A549 (cell line): ENCODE measurements around the gene RABGAP1L. TPM values are rescaled to one million over a fixed set of nuclear protein-coding genes. Genes with fewer than 3 reads are reported as not detected.

Experiments used
- ATAC-seq, 2 experiments: fragments of 200-7000 bp in 1 of 2; fragments of >200 bp in 1 of 2; cut with Nextera tagmentation in 1 of 2; cut with Tn5 transposase in 1 of 2; 3 replicates each; pipeline versions ENCODE4 v1.8.0 to v1.9.1; 2018 to 2020; ENCODE audit warnings: mild to moderate bottlenecking in 1 of 2, moderate library complexity in 1 of 2
- CTCF ChIA-PET: fragments of 300-600 bp; sonication (Branson Sonifier 250); formaldehyde crosslinking; extraction: SDS; loops from one replicate; lab custom pipeline; 2021; ENCODE audit warnings: antibody characterized with exemption, inconsistent platforms; lab: Yijun Ruan, JAX
- POLR2A ChIA-PET: fragments of 350-600 bp; formaldehyde crosslinking; extraction: SDS; loops from one replicate; lab custom pipeline; 2021; ENCODE audit warnings: antibody characterized with exemption, inconsistent platforms; lab: Yijun Ruan, JAX
- DNase-seq, 2 experiments: peaks; one replicate each; pipeline versions ENCODE4 v3.0.0 to v3.0.0-alpha.2; 2011 to 2016; ENCODE audit warnings: low read depth in 1 of 2, low spot score in 1 of 2
- FAIRE-seq: peaks from 2 replicates; lab custom pipeline; 2011; peaks lifted over from hg19 to GRCh38; lab: Jason Lieb, UNC
- H3K27ac ChIP-seq, 2 experiments: fragments of >200 bp; sonication (Bioruptor Twin); formaldehyde crosslinking; 3 replicates each; pipeline ENCODE4 v1.5.1; 2016 to 2017
- H3K4me1 ChIP-seq: fragments of >200 bp; sonication (Bioruptor Twin); formaldehyde crosslinking; 3 replicates; pipeline ENCODE4 v1.6.1; 2016
- H3K4me2 ChIP-seq: fragments of >200 bp; sonication (Bioruptor Twin); formaldehyde crosslinking; 3 replicates; pipeline ENCODE4 v1.6.1; 2016
- H3K4me3 ChIP-seq: fragments of >200 bp; sonication (Bioruptor Twin); formaldehyde crosslinking; 3 replicates; pipeline ENCODE4 v1.5.1; 2016
- H3K9me3 ChIP-seq: fragments of >200 bp; sonication (Bioruptor Twin); formaldehyde crosslinking; 3 replicates; pipeline ENCODE4 v1.6.1; 2016
- BHLHE40 ChIP-seq: IDR thresholded peaks from 2 replicates; pipeline ENCODE4 v1.6.1; 2012; ENCODE audit warnings: low read depth, low read length, inconsistent platforms
- CBX8 ChIP-seq: fragments of 200-600 bp; sonication (generic); IDR thresholded peaks from 2 replicates; pipeline ENCODE4 v1.6.1; 2016
- CEBPB ChIP-seq, 2 experiments: fragments of >200 bp in 1 of 2; sonication (Bioruptor Twin) in 1 of 2; formaldehyde crosslinking in 1 of 2; IDR thresholded peaks; 2 replicates each; pipeline ENCODE4 v1.6.1; 2012 to 2016
- EHF ChIP-seq: fragments of 250-450 bp; sonication (Bioruptor Pico); IDR thresholded peaks from 2 replicates; pipeline ENCODE4 v1.5.0; 2020; ENCODE audit warnings: mild to moderate bottlenecking
- ESRRA ChIP-seq: fragments of 150-350 bp; IDR thresholded peaks from 2 replicates; pipeline ENCODE4 v1.6.1; 2014; ENCODE audit warnings: mild to moderate bottlenecking, low read length, borderline replicate concordance
- FOSB ChIP-seq: fragments of 250-450 bp; sonication (Bioruptor Pico); IDR thresholded peaks from 2 replicates; pipeline ENCODE4 v1.5.0; 2020; ENCODE audit warnings: mild to moderate bottlenecking, moderate library complexity
- HDAC2 ChIP-seq: fragments of 200-600 bp; sonication (generic); IDR thresholded peaks from 2 replicates; pipeline ENCODE4 v1.6.1; 2016
- MAFK ChIP-seq: fragments of 450-650 bp; IDR thresholded peaks from 2 replicates; pipeline ENCODE4 v1.6.1; 2014; ENCODE audit not compliant: partially characterized antibody
- MYC ChIP-seq: IDR thresholded peaks from 2 replicates; pipeline ENCODE4 v1.6.1; 2012; ENCODE audit warnings: mild to moderate bottlenecking, inconsistent platforms, low read length, improper control_type of control experiment, borderline replicate concordance
- NPAS2 ChIP-seq: fragments of 250-450 bp; sonication (Bioruptor Pico); IDR thresholded peaks from 2 replicates; pipeline ENCODE4 v1.8.0; 2022; ENCODE audit warnings: mild to moderate bottlenecking, moderate library complexity, borderline replicate concordance
- PHF8 ChIP-seq: fragments of 200-600 bp; sonication (generic); IDR thresholded peaks from 2 replicates; pipeline ENCODE4 v1.6.1; 2016; ENCODE audit warnings: low read depth, mild to moderate bottlenecking, antibody characterized with exemption, moderate library complexity, borderline replicate concordance
- RAD21 ChIP-seq, 2 experiments: fragments of >200 bp in 1 of 2; sonication (Bioruptor Twin) in 1 of 2; formaldehyde crosslinking in 1 of 2; IDR thresholded peaks in 1 of 2; conservative IDR thresholded peaks in 1 of 2; 2 replicates in 1 of 2; 3 replicates in 1 of 2; pipeline ENCODE4 v1.6.1; 2012 to 2018; ENCODE audit warnings: inconsistent platforms in 1 of 2
- RARB ChIP-seq: fragments of 250-450 bp; sonication (Bioruptor Pico); IDR thresholded peaks from 2 replicates; pipeline ENCODE4 v1.8.0; 2021; ENCODE audit warnings: mild to moderate bottlenecking, moderate library complexity
- RNF2 ChIP-seq: fragments of 200-600 bp; sonication (generic); IDR thresholded peaks from 2 replicates; pipeline ENCODE4 v1.6.1; 2016; ENCODE audit warnings: low read depth, mild to moderate bottlenecking, antibody characterized with exemption, moderate library complexity, borderline replicate concordance
- SREBF2 ChIP-seq: fragments of 450-650 bp; IDR thresholded peaks from 2 replicates; pipeline ENCODE4 v1.6.1; 2014; ENCODE audit warnings: mild to moderate bottlenecking, moderate library complexity
- TP53 ChIP-seq: fragments of 250-450 bp; sonication (Bioruptor Pico); IDR thresholded peaks from 2 replicates; pipeline ENCODE4 v1.5.0; 2021; ENCODE audit warnings: mild to moderate bottlenecking, moderate library complexity
- WGBS: methylation state at CpG from one replicate; pipeline ENCODE4 v1.1.6; 2017; ENCODE audit errors: missing lambda C conversion rate; 5-methylcytosine and 5-hydroxymethylcytosine counted together
- polyA plus RNA-seq, 4 experiments: library from polyadenylated mRNA; depleted of rRNA in 3 of 4; stranded (reverse); fragments of >200 nt; fragmentation: RNase III in 1 of 4; extraction: RNeasy Plus Mini Kit Qiagen cat#74134 plus additional on column Dnase treatment in 1 of 4; gene quantifications; 2 replicates in 3 of 4; 3 replicates in 1 of 4; pipeline ENCODE4 v1.2.3, GENCODE V29; 2011 to 2017
- TF ChIP-seq, protein P1 (sequence below): IDR thresholded peaks from 2 replicates; pipeline ENCODE4 v1.6.1; 2012; ENCODE audit warnings: low read depth, borderline replicate concordance
- TF ChIP-seq, protein P2 (sequence below): fragments of 450-650 bp; IDR thresholded peaks from 2 replicates; pipeline ENCODE4 v1.6.1; 2014; ENCODE audit warnings: antibody characterized with exemption
- TF ChIP-seq, protein P3 (sequence below): fragments of >200 bp; sonication (Bioruptor Twin); formaldehyde crosslinking; IDR thresholded peaks from 3 replicates; pipeline ENCODE4 v1.6.1; 2016
- TF ChIP-seq, protein P4 (sequence below): fragments of >200 bp; sonication (Bioruptor Twin); formaldehyde crosslinking; IDR thresholded peaks from 3 replicates; pipeline ENCODE4 v1.5.1; 2016
- TF ChIP-seq, protein P5 (sequence below): fragments of 250-450 bp; sonication (Bioruptor Pico); IDR thresholded peaks from 2 replicates; pipeline ENCODE4 v1.5.0; 2021; ENCODE audit warnings: mild to moderate bottlenecking, moderate library complexity, borderline replicate concordance
- TF ChIP-seq, protein P6 (sequence below): fragments of 200-600 bp; sonication (generic); IDR thresholded peaks from 2 replicates; pipeline ENCODE4 v1.6.1; 2016; ENCODE audit warnings: antibody characterized with exemption, mild to moderate bottlenecking, moderate library complexity

Gene RABGAP1L
- polyA plus RNA-seq, 2 of the 4 experiments (the other 2 are of a cell fraction) = 8.2 to 18.6 TPM

DNA sequence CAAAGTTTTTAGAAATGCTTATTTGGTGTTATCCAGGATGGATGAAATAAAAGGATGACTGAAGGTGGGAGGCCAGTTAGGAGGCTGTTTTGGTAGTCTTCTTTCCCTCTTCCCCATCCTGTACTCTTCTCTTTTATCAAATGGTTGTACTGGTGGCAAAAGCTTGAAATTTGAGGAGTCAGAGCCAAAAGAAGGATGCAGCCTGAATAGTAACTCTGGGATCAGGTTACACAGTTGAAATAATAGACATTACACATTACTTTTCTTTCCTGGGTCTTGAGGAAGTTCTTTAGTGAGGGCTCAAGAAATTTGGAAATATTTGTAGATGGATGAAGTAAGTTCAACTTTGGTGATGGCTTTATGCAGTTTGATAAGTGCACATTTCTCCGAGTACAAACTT, 397.1 kb downstream of the RABGAP1L start:
- CTCF ChIA-PET = interaction anchor here (1.3 kb wide), 1 partner anchor 10 kb away, joined by 4 read pairs; no protein-coding TSS in a partner anchor

DNA sequence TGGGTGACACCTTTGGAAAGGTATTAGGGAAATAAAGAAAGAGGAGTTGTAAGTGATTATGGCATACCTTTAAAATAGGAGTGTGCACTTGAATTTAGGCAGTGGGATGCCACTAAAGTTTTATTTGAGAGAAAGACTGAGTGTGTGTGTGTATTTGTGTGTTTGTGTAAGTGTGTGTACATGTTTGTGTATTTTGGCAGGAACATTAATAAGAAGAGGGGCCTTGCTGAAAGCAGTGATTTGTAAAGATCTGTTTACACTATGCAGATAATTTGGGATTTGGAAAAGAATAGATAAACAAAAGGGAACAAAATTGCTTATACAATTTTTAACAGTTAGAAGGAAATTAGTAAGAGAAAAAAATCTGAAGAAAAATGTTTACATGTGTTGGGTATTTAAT, 409.2 kb downstream of the RABGAP1L start:
- no peaks in the 10 kb centered on the region for H3K4me1 ChIP-seq
- no peak for TF ChIP-seq RNF2
- TF ChIP-seq MAFK = no peak
- TF ChIP-seq HDAC2 = no peak
- no peak for TF ChIP-seq FOSB
- TF ChIP-seq, protein P1, sequence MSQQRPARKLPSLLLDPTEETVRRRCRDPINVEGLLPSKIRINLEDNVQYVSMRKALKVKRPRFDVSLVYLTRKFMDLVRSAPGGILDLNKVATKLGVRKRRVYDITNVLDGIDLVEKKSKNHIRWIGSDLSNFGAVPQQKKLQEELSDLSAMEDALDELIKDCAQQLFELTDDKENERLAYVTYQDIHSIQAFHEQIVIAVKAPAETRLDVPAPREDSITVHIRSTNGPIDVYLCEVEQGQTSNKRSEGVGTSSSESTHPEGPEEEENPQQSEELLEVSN = no peak
- TF ChIP-seq PHF8 = no peak
- TF ChIP-seq, protein P2, sequence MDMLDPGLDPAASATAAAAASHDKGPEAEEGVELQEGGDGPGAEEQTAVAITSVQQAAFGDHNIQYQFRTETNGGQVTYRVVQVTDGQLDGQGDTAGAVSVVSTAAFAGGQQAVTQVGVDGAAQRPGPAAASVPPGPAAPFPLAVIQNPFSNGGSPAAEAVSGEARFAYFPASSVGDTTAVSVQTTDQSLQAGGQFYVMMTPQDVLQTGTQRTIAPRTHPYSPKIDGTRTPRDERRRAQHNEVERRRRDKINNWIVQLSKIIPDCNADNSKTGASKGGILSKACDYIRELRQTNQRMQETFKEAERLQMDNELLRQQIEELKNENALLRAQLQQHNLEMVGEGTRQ = no peak
- TF ChIP-seq CBX8 = no peak
- no peak for TF ChIP-seq EHF (CRISPR knock-in tag)
- POLR2A ChIA-PET = no interaction called here
- no peaks in the 10 kb centered on the region for H3K9me3 ChIP-seq
- no peak for ATAC-seq
- H3K4me3 ChIP-seq = no peak overlapping the region
- FAIRE-seq = no peak
- CTCF ChIA-PET = interaction anchor here (1.2 kb wide), 1 partner anchor 75 kb away, joined by 3 read pairs; no protein-coding TSS in a partner anchor
- no peak for DNase-seq
- H3K4me2 ChIP-seq = no peak overlapping the region
- H3K27ac ChIP-seq = no peak overlapping the region

More for the DNA sequence above, 397.1 kb downstream of the RABGAP1L start:
- TF ChIP-seq MYC = no peak
- TF ChIP-seq CEBPB (IDR thresholded peaks at IDR 0.05) = no peak
- TF ChIP-seq, protein P3, sequence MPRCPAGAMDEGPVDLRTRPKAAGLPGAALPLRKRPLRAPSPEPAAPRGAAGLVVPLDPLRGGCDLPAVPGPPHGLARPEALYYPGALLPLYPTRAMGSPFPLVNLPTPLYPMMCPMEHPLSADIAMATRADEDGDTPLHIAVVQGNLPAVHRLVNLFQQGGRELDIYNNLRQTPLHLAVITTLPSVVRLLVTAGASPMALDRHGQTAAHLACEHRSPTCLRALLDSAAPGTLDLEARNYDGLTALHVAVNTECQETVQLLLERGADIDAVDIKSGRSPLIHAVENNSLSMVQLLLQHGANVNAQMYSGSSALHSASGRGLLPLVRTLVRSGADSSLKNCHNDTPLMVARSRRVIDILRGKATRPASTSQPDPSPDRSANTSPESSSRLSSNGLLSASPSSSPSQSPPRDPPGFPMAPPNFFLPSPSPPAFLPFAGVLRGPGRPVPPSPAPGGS = no peak
- no peak for TF ChIP-seq ESRRA
- no peak for TF ChIP-seq RAD21 (conservative IDR thresholded peaks at IDR 0.05 in 1 of 2, IDR thresholded peaks at IDR 0.05 in 1 of 2)
- no peak for TF ChIP-seq CBX8
- TF ChIP-seq, protein P4, sequence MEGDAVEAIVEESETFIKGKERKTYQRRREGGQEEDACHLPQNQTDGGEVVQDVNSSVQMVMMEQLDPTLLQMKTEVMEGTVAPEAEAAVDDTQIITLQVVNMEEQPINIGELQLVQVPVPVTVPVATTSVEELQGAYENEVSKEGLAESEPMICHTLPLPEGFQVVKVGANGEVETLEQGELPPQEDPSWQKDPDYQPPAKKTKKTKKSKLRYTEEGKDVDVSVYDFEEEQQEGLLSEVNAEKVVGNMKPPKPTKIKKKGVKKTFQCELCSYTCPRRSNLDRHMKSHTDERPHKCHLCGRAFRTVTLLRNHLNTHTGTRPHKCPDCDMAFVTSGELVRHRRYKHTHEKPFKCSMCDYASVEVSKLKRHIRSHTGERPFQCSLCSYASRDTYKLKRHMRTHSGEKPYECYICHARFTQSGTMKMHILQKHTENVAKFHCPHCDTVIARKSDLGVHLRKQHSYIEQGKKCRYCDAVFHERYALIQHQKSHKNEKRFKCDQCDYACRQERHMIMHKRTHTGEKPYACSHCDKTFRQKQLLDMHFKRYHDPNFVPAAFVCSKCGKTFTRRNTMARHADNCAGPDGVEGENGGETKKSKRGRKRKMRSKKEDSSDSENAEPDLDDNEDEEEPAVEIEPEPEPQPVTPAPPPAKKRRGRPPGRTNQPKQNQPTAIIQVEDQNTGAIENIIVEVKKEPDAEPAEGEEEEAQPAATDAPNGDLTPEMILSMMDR = no peak
- TF ChIP-seq RARB (CRISPR knock-in tag) = no peak
- TF ChIP-seq SREBF2 = no peak
- TF ChIP-seq BHLHE40 = no peak
- TF ChIP-seq, protein P5, sequence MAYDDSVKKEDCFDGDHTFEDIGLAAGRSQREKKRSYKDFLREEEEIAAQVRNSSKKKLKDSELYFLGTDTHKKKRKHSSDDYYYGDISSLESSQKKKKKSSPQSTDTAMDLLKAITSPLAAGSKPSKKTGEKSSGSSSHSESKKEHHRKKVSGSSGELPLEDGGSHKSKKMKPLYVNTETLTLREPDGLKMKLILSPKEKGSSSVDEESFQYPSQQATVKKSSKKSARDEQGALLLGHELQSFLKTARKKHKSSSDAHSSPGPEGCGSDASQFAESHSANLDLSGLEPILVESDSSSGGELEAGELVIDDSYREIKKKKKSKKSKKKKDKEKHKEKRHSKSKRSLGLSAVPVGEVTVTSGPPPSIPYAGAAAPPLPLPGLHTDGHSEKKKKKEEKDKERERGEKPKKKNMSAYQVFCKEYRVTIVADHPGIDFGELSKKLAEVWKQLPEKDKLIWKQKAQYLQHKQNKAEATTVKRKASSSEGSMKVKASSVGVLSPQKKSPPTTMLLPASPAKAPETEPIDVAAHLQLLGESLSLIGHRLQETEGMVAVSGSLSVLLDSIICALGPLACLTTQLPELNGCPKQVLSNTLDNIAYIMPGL (CRISPR knock-in tag) = no peak
- no peak for TF ChIP-seq TP53 (CRISPR knock-in tag)
- TF ChIP-seq NPAS2 (CRISPR knock-in tag) = no peak
- no peak for TF ChIP-seq EHF (CRISPR knock-in tag)
- TF ChIP-seq, protein P6, sequence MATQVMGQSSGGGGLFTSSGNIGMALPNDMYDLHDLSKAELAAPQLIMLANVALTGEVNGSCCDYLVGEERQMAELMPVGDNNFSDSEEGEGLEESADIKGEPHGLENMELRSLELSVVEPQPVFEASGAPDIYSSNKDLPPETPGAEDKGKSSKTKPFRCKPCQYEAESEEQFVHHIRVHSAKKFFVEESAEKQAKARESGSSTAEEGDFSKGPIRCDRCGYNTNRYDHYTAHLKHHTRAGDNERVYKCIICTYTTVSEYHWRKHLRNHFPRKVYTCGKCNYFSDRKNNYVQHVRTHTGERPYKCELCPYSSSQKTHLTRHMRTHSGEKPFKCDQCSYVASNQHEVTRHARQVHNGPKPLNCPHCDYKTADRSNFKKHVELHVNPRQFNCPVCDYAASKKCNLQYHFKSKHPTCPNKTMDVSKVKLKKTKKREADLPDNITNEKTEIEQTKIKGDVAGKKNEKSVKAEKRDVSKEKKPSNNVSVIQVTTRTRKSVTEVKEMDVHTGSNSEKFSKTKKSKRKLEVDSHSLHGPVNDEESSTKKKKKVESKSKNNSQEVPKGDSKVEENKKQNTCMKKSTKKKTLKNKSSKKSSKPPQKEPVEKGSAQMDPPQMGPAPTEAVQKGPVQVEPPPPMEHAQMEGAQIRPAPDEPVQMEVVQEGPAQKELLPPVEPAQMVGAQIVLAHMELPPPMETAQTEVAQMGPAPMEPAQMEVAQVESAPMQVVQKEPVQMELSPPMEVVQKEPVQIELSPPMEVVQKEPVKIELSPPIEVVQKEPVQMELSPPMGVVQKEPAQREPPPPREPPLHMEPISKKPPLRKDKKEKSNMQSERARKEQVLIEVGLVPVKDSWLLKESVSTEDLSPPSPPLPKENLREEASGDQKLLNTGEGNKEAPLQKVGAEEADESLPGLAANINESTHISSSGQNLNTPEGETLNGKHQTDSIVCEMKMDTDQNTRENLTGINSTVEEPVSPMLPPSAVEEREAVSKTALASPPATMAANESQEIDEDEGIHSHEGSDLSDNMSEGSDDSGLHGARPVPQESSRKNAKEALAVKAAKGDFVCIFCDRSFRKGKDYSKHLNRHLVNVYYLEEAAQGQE = no peak
- TF ChIP-seq, all 56 proteins: peak for 0
- Histone ChIP-seq H3K4me1 (no peaks in the 10 kb centered on the region), H3K4me3 (no peak overlapping the region), H3K4me2 (no peak overlapping the region), H3K9me3 (no peaks in the 10 kb centered on the region), H3K27ac (no peak overlapping the region)
- FAIRE-seq (no peak), ATAC-seq (no peak), DNase-seq (no peak)
- POLR2A ChIA-PET = no interaction called here
- 85% methylated on average over 1 of the region's 1 CpG for WGBS
